ENCODE results near the gene GJA4. TPM values are rescaled to one million over a fixed set of nuclear protein-coding genes. Genes with fewer than 3 reads are reported as not detected.
"Not testable (repeated sequence)": the region's sequence is repeated elsewhere in the genome, so short reads cannot be mapped to it uniquely, and the experiment has no call there.

GJA4 gene
- total and polyA plus RNA-seq, 2 donors (not counting 3 experiments of a cell fraction or from before 2014, with no cell fraction given), result 22.1 to 175 TPM

GRCh38 chr1:34808051-34808810, 15.4 kb downstream of the GJA4 start:
- H3K9ac ChIP-seq (replicated peaks; ENCODE audit: extremely low read depth, insufficient read depth, low read length), result no peak overlapping the region
- BruUV-seq (replicated peaks), result no TSS peak
- no peak overlapping the region for H3K4me3 ChIP-seq (replicated peaks in 1 of 3; ENCODE audit: insufficient read depth in 1 of 3, low read depth in 1 of 3, low read length in 3 of 3)
- DNase-seq (ENCODE audit: low read depth, low spot score) (no peak), FAIRE-seq (no peak)
- CTCF ChIA-PET, result no interaction called here
- H4K20me1 ChIP-seq (replicated peaks; ENCODE audit: control insufficient read depth, extremely low read depth, insufficient read depth, low read length), result no peaks in the 10 kb centered on the region
- intact Hi-C loops (cut with micrococcal nuclease), result no loop called here
- H3K9me3 ChIP-seq (replicated peaks; ENCODE audit: control insufficient read depth, insufficient read depth, low read length), result no peaks in the 10 kb centered on the region
- H3K27ac ChIP-seq (ENCODE audit: insufficient read depth, low read depth, low read length), result no peak overlapping the region
- H3K36me3 ChIP-seq (ENCODE audit: control insufficient read depth in 2 of 2, extremely low read depth in 1 of 2, insufficient read depth in 2 of 2, low read length in 2 of 2), result no peaks in the 10 kb centered on the region
- POLR2A ChIA-PET, result no interaction called here
- peaks cover 0 to 2% of the 10 kb centered on the region in 2 experiments for H3K27me3 ChIP-seq (ENCODE audit: control insufficient read depth in 2 of 2, insufficient read depth in 2 of 2, low read length in 2 of 2)
- TF ChIP-seq CTCF (IDR thresholded peaks at IDR 0.05; ENCODE audit: extremely low read depth in 1 of 2, insufficient read depth in 1 of 2, low read depth in 1 of 2, low read length in 2 of 2) (no peak), MAX (IDR thresholded peaks at IDR 0.05; ENCODE audit: insufficient read depth, insufficient read length) (no peak), MYC (IDR thresholded peaks at IDR 0.05; ENCODE audit: low read depth, low read length) (no peak), GATA2 (IDR thresholded peaks at IDR 0.05; ENCODE audit: insufficient read depth, insufficient read length, low read depth, low read length) (no peak), EZH2 (IDR thresholded peaks at IDR 0.05; ENCODE audit: borderline replicate concordance, low read depth, low read length, severe bottlenecking) (no peak), JUN (IDR thresholded peaks at IDR 0.05; ENCODE audit: borderline replicate concordance, insufficient read depth, insufficient read length, low read depth) (no peak), POLR2A (IDR thresholded peaks at IDR 0.05; ENCODE audit: low read depth, low read length) (no peak), FOS (IDR thresholded peaks at IDR 0.05; ENCODE audit: borderline replicate concordance, insufficient read depth, low read length) (no peak), POLR2AphosphoS5 (IDR thresholded peaks at IDR 0.05; ENCODE audit: insufficient read depth, low read depth, low read length) (no peak)
- no peak overlapping the region for H3K4me2 ChIP-seq (ENCODE audit: insufficient read depth, low read length)
- peaks cover 2% of the 10 kb centered on the region for H3K9me1 ChIP-seq (replicated peaks; ENCODE audit: control insufficient read depth, extremely low read depth, insufficient read depth, low read length)
- H3K4me1 ChIP-seq (ENCODE audit: control insufficient read depth, extremely low read depth, insufficient read depth, low read length), result no peaks in the 10 kb centered on the region
- H2AFZ ChIP-seq (ENCODE audit: low read depth, low read length), result no peak overlapping the region
- no peaks in the 10 kb centered on the region for H3K79me2 ChIP-seq (ENCODE audit: control insufficient read depth, insufficient read depth, low read length)
- dilution Hi-C loops (cut with MboI; ENCODE audit: extremely low pct_ligation_motif_present, low sequenced_read_pairs), result no loop called here

GRCh38 chr1:34810781-34811180, 18.0 kb downstream of the GJA4 start:
- H3K27me3 ChIP-seq (ENCODE audit: control insufficient read depth in 2 of 2, insufficient read depth in 2 of 2, low read length in 2 of 2); POLR2A ChIA-PET; H4K20me1 ChIP-seq (replicated peaks; ENCODE audit: control insufficient read depth, extremely low read depth, insufficient read depth, low read length); dilution Hi-C loops (cut with MboI; ENCODE audit: extremely low pct_ligation_motif_present, low sequenced_read_pairs); H3K36me3 ChIP-seq (ENCODE audit: control insufficient read depth in 2 of 2, extremely low read depth in 1 of 2, insufficient read depth in 2 of 2, low read length in 2 of 2); FAIRE-seq; H2AFZ ChIP-seq (ENCODE audit: low read depth, low read length); H3K79me2 ChIP-seq (ENCODE audit: control insufficient read depth, insufficient read depth, low read length); DNase-seq (ENCODE audit: low read depth, low spot score); H3K27ac ChIP-seq (ENCODE audit: insufficient read depth, low read depth, low read length); BruUV-seq (replicated peaks); H3K9me1 ChIP-seq (replicated peaks; ENCODE audit: control insufficient read depth, extremely low read depth, insufficient read depth, low read length); H3K4me2 ChIP-seq (ENCODE audit: insufficient read depth, low read length); H3K4me3 ChIP-seq (replicated peaks in 1 of 3; ENCODE audit: insufficient read depth in 1 of 3, low read depth in 1 of 3, low read length in 3 of 3); H3K9ac ChIP-seq (replicated peaks; ENCODE audit: extremely low read depth, insufficient read depth, low read length); H3K9me3 ChIP-seq (replicated peaks; ENCODE audit: control insufficient read depth, insufficient read depth, low read length); CTCF ChIA-PET; intact Hi-C loops (cut with micrococcal nuclease); H3K4me1 ChIP-seq (ENCODE audit: control insufficient read depth, extremely low read depth, insufficient read depth, low read length): not testable (repeated sequence)
